ENCODE results near the gene SCYGR7. TPM values are rescaled to one million over a fixed set of nuclear protein-coding genes. Genes with fewer than 3 reads are reported as not detected.
A peak's percentile ranks its signal among the peaks of the same experiment; 100 is the strongest.

SCYGR7 gene
- total and polyA plus RNA-seq, 2 of the 13 experiments (the other 11 are each of a cell fraction or from before 2014, with no cell fraction given), result not detected

- TF ChIP-seq ZMAT3 (CRISPR knock-in tag; conservative IDR thresholded peaks at IDR 0.05), result no peak
- TF ChIP-seq RXRB (CRISPR knock-in tag; IDR thresholded peaks at IDR 0.05; ENCODE audit: borderline replicate concordance), result no peak
- TF ChIP-seq ZNF331 (CRISPR knock-in tag; IDR thresholded peaks at IDR 0.05), result peak; percentile 37; the same call in 1 of the 2 replicates
- TF ChIP-seq YY1 (IDR thresholded peaks at IDR 0.05; ENCODE audit: insufficient read depth, insufficient replicate concordance, low read depth, low read length), result no peak
- TF ChIP-seq DPF2 (CRISPR knock-in tag; IDR thresholded peaks at IDR 0.05; ENCODE audit: borderline replicate concordance, low read depth), result no peak
- no peak for TF ChIP-seq ZNF292 (CRISPR knock-in tag; IDR thresholded peaks at IDR 0.05; ENCODE audit: borderline replicate concordance, low read depth)
- no peak for TF ChIP-seq HMGXB3 (CRISPR knock-in tag; IDR thresholded peaks at IDR 0.05; ENCODE audit: borderline replicate concordance)
- TF ChIP-seq HIVEP1 (CRISPR knock-in tag; IDR thresholded peaks at IDR 0.05), result 0 out of 2 replicates have a peak, but pooled peaks have one; percentile 35
- no peak for TF ChIP-seq ZBTB3 (CRISPR knock-in tag; IDR thresholded peaks at IDR 0.05; ENCODE audit: borderline replicate concordance, low read depth)
- TF ChIP-seq, protein P1, sequence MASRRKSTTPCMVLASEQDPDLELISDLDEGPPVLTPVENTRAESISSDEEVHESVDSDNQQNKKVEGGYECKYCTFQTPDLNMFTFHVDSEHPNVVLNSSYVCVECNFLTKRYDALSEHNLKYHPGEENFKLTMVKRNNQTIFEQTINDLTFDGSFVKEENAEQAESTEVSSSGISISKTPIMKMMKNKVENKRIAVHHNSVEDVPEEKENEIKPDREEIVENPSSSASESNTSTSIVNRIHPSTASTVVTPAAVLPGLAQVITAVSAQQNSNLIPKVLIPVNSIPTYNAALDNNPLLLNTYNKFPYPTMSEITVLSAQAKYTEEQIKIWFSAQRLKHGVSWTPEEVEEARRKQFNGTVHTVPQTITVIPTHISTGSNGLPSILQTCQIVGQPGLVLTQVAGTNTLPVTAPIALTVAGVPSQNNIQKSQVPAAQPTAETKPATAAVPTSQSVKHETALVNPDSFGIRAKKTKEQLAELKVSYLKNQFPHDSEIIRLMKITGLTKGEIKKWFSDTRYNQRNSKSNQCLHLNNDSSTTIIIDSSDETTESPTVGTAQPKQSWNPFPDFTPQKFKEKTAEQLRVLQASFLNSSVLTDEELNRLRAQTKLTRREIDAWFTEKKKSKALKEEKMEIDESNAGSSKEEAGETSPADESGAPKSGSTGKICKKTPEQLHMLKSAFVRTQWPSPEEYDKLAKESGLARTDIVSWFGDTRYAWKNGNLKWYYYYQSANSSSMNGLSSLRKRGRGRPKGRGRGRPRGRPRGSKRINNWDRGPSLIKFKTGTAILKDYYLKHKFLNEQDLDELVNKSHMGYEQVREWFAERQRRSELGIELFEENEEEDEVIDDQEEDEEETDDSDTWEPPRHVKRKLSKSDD (CRISPR knock-in tag; IDR thresholded peaks at IDR 0.05; ENCODE audit: low read depth), result no peak
- no peak for TF ChIP-seq ZNF570 (CRISPR knock-in tag; IDR thresholded peaks at IDR 0.05; ENCODE audit: borderline replicate concordance)
- no peak for TF ChIP-seq THAP11 (CRISPR knock-in tag; IDR thresholded peaks at IDR 0.05)
- TF ChIP-seq ZZZ3 (CRISPR knock-in tag; IDR thresholded peaks at IDR 0.05; ENCODE audit: borderline replicate concordance), result no peak
- TF ChIP-seq, protein P2, sequence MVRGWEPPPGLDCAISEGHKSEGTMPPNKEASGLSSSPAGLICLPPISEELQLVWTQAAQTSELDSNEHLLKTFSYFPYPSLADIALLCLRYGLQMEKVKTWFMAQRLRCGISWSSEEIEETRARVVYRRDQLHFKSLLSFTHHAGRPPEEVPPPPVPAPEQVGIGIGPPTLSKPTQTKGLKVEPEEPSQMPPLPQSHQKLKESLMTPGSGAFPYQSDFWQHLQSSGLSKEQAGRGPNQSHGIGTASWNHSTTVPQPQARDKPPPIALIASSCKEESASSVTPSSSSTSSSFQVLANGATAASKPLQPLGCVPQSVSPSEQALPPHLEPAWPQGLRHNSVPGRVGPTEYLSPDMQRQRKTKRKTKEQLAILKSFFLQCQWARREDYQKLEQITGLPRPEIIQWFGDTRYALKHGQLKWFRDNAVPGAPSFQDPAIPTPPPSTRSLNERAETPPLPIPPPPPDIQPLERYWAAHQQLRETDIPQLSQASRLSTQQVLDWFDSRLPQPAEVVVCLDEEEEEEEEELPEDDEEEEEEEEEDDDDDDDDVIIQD (CRISPR knock-in tag; IDR thresholded peaks at IDR 0.05; ENCODE audit: low read depth), result 0 out of 2 replicates have a peak, but pooled peaks have one; percentile 22
- TF ChIP-seq JUN (CRISPR knock-in tag; IDR thresholded peaks at IDR 0.05), result no peak
- no peak for TF ChIP-seq SIX4 (CRISPR knock-in tag; IDR thresholded peaks at IDR 0.05)
- no peak for TF ChIP-seq ZNF124 (CRISPR knock-in tag; IDR thresholded peaks at IDR 0.05)
- TF ChIP-seq CENPT (CRISPR knock-in tag; IDR thresholded peaks at IDR 0.05; ENCODE audit: low read depth), result no peak
- no peak for TF ChIP-seq KLF9 (CRISPR knock-in tag; IDR thresholded peaks at IDR 0.05; ENCODE audit: low read depth)
- no peak for TF ChIP-seq ZNF616 (CRISPR knock-in tag; IDR thresholded peaks at IDR 0.05; ENCODE audit: low read depth)
- no peak for TF ChIP-seq ZBTB42 (CRISPR knock-in tag; IDR thresholded peaks at IDR 0.05)
- no peak for TF ChIP-seq GLMP (CRISPR knock-in tag; IDR thresholded peaks at IDR 0.05; ENCODE audit: borderline replicate concordance)
These were observed 19.9 kb downstream of the SCYGR7 start (continued) for GRCh38 chr2:227748079-227748478.
